ENCODE data around the gene SNX25. TPM values are rescaled to one million over a fixed set of nuclear protein-coding genes. Genes with fewer than 3 reads are reported as not detected.
A peak's percentile ranks its signal among the peaks of the same experiment; 100 is the strongest.

Gene SNX25
- total and polyA plus RNA-seq, 2 donors (not counting 1 experiment from before 2014, with no cell fraction given): 11.1 to 32.9 TPM

- Histone ChIP-seq H3K36me3 (ENCODE audit: control insufficient read depth, insufficient read depth, low read length) (no peaks in the 10 kb centered on the region), H3K27ac (ENCODE audit: insufficient read depth, low read length) (no peak overlapping the region), H4K20me1 (ENCODE audit: control insufficient read depth, extremely low read depth, insufficient read depth, low read length) (no peaks in the 10 kb centered on the region), H3K4me2 (ENCODE audit: extremely low read depth, insufficient read depth, low read length) (no peak overlapping the region), H3K27me3 (ENCODE audit: control insufficient read depth, insufficient read depth, low read length) (no peaks in the 10 kb centered on the region), H3K4me1 (ENCODE audit: control insufficient read depth, extremely low read depth, insufficient read depth, low read length) (no peaks in the 10 kb centered on the region), H2AFZ (ENCODE audit: low read length) (no peak overlapping the region), H3K9me3 (ENCODE audit: control insufficient read depth, insufficient read depth, low read depth, low read length) (no peaks in the 10 kb centered on the region), H3K4me3 (replicated peaks in 1 of 4; ENCODE audit: control extremely low read depth in 1 of 4, insufficient read depth in 1 of 4, low read depth in 3 of 4, low read length in 4 of 4) (no peak overlapping the region), H3K79me2 (ENCODE audit: control insufficient read depth, insufficient read depth, low read length) (no peaks in the 10 kb centered on the region), H3K9ac (ENCODE audit: insufficient read depth, low read length) (no peak overlapping the region)
- no peak for DNase-seq (ENCODE audit: low read depth in 2 of 2)
- TF ChIP-seq, protein P1, sequence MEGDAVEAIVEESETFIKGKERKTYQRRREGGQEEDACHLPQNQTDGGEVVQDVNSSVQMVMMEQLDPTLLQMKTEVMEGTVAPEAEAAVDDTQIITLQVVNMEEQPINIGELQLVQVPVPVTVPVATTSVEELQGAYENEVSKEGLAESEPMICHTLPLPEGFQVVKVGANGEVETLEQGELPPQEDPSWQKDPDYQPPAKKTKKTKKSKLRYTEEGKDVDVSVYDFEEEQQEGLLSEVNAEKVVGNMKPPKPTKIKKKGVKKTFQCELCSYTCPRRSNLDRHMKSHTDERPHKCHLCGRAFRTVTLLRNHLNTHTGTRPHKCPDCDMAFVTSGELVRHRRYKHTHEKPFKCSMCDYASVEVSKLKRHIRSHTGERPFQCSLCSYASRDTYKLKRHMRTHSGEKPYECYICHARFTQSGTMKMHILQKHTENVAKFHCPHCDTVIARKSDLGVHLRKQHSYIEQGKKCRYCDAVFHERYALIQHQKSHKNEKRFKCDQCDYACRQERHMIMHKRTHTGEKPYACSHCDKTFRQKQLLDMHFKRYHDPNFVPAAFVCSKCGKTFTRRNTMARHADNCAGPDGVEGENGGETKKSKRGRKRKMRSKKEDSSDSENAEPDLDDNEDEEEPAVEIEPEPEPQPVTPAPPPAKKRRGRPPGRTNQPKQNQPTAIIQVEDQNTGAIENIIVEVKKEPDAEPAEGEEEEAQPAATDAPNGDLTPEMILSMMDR (conservative IDR thresholded peaks at IDR 0.05 in 1 of 2, IDR thresholded peaks at IDR 0.05 in 1 of 2; ENCODE audit: low read depth in 1 of 2, low read length in 2 of 2): no peak
- no peak for TF ChIP-seq EZH2 (IDR thresholded peaks at IDR 0.05; ENCODE audit: low read length, missing control alignments)
Measured at GRCh38 chr4:185380320-185380719, 170.9 kb downstream of the SNX25 start.

DNA sequence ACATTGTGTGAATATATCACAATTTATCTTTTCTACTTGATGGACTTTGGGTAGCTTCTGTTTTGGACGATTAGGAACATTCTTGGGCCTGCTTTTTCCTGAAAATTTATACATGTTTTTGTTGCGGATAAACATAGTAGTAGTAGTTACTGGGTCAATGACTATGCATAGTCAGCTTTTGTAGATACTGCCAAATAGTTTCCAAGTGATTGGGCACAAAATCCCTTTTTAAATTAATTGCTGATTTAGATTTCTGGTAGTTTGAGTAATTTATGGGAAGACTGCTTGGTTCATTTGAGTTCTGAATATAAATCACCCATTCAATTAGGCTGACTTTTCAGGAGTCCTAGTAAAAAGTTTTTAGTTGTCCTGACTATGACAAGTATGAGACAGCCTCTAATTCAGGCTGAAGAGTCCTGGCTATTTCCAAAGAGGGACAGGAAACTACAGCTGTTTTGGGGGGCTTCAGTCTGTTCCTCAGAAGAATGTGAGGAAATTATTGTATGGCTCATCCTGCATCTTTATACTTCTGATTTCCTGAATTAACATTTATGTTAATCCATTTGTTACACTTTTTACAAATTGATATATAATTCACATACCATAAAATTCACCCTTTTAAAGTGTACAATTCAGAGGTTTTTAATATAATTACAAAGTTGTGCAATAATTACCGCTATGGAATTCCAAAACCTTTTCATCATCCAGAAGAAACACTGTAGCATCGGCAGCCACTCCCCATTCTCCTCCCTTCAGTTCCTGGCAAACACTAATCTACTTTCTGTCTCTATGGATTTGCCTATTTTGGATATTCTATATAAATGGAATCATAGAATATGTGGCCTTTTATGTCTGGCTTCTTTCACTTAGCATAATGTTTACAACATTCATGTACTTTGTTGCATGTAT, 172.1 kb downstream of the SNX25 start:
- peak; percentile 33 to 40 for DNase-seq (ENCODE audit: low read depth in 2 of 2)
- Histone ChIP-seq H3K9me3 (ENCODE audit: control insufficient read depth, insufficient read depth, low read depth, low read length) (no peaks in the 10 kb centered on the region), H3K4me1 (ENCODE audit: control insufficient read depth, extremely low read depth, insufficient read depth, low read length) (no peaks in the 10 kb centered on the region), H3K27ac (ENCODE audit: insufficient read depth, low read length) (no peak overlapping the region), H3K4me3 (replicated peaks in 1 of 4; ENCODE audit: control extremely low read depth in 1 of 4, insufficient read depth in 1 of 4, low read depth in 3 of 4, low read length in 4 of 4) (no peak overlapping the region), H3K27me3 (ENCODE audit: control insufficient read depth, insufficient read depth, low read length) (no peaks in the 10 kb centered on the region), H3K9ac (ENCODE audit: insufficient read depth, low read length) (no peak overlapping the region), H2AFZ (ENCODE audit: low read length) (no peak overlapping the region), H3K79me2 (ENCODE audit: control insufficient read depth, insufficient read depth, low read length) (no peaks in the 10 kb centered on the region), H4K20me1 (ENCODE audit: control insufficient read depth, extremely low read depth, insufficient read depth, low read length) (no peaks in the 10 kb centered on the region), H3K36me3 (ENCODE audit: control insufficient read depth, insufficient read depth, low read length) (no peaks in the 10 kb centered on the region), H3K4me2 (ENCODE audit: extremely low read depth, insufficient read depth, low read length) (no peak overlapping the region)
- TF ChIP-seq, protein P1 (conservative IDR thresholded peaks at IDR 0.05 in 1 of 2, IDR thresholded peaks at IDR 0.05 in 1 of 2; ENCODE audit: low read depth in 1 of 2, low read length in 2 of 2): no peak
- no peak for TF ChIP-seq EZH2 (IDR thresholded peaks at IDR 0.05; ENCODE audit: low read length, missing control alignments)

- Histone ChIP-seq H2AFZ (ENCODE audit: low read length) (no peak overlapping the region), H3K27ac (ENCODE audit: insufficient read depth, low read length) (no peak overlapping the region), H3K4me2 (ENCODE audit: extremely low read depth, insufficient read depth, low read length) (no peak overlapping the region), H4K20me1 (ENCODE audit: control insufficient read depth, extremely low read depth, insufficient read depth, low read length) (no peaks in the 10 kb centered on the region), H3K36me3 (ENCODE audit: control insufficient read depth, insufficient read depth, low read length) (no peaks in the 10 kb centered on the region), H3K9me3 (ENCODE audit: control insufficient read depth, insufficient read depth, low read depth, low read length) (no peaks in the 10 kb centered on the region), H3K27me3 (ENCODE audit: control insufficient read depth, insufficient read depth, low read length) (no peaks in the 10 kb centered on the region), H3K79me2 (ENCODE audit: control insufficient read depth, insufficient read depth, low read length) (no peaks in the 10 kb centered on the region), H3K4me3 (replicated peaks in 1 of 4; ENCODE audit: control extremely low read depth in 1 of 4, insufficient read depth in 1 of 4, low read depth in 3 of 4, low read length in 4 of 4) (no peak overlapping the region), H3K9ac (ENCODE audit: insufficient read depth, low read length) (no peak overlapping the region), H3K4me1 (ENCODE audit: control insufficient read depth, extremely low read depth, insufficient read depth, low read length) (no peaks in the 10 kb centered on the region)
- TF ChIP-seq, protein P1 (conservative IDR thresholded peaks at IDR 0.05 in 1 of 2, IDR thresholded peaks at IDR 0.05 in 1 of 2; ENCODE audit: low read depth in 1 of 2, low read length in 2 of 2): no peak
- TF ChIP-seq EZH2 (IDR thresholded peaks at IDR 0.05; ENCODE audit: low read length, missing control alignments): no peak
- DNase-seq (ENCODE audit: low read depth in 2 of 2): no peak
Measured at GRCh38 chr4:185382754-185383153, 173.4 kb downstream of the SNX25 start.
